SK-N-SH (cell line): Measurements from ENCODE around the gene PLIN4. TPM values are rescaled to one million over a fixed set of nuclear protein-coding genes. Genes with fewer than 3 reads are reported as not detected.

ENCODE experiments used
- CTCF ChIA-PET: fragments of 300-600, 350-600 bp; formaldehyde crosslinking; extraction: SDS; loops from one replicate; lab custom pipeline; 2021; lab: Yijun Ruan, JAX
- POLR2A ChIA-PET: fragments of 350-600 bp; sonication (Branson Sonifier 250); formaldehyde crosslinking; extraction: SDS; loops from one replicate; lab custom pipeline; 2020; ENCODE audit warnings: antibody characterized with exemption, inconsistent platforms; lab: Yijun Ruan, JAX
- DNase-seq: peaks from one replicate; pipeline ENCODE4 v3.0.0; 2012
- H2AFZ ChIP-seq: fragments of 200-600 bp; sonication (generic); 2 replicates; pipeline ENCODE4 v1.8.1; 2016; ENCODE audit warnings: antibody characterized with exemption, mild to moderate bottlenecking, low read depth
- H3F3A ChIP-seq: fragments of 200-600 bp; sonication (generic); replicated peaks from 2 replicates; pipeline ENCODE3; 2016; ENCODE audit warnings: antibody characterized with exemption, mild to moderate bottlenecking; ENCODE audit not compliant: insufficient read depth
- H3K27ac ChIP-seq, 2 experiments: fragments of 200-500 bp in 1 of 2; fragments of 200-600 bp in 1 of 2; sonication (Bioruptor generic) in 1 of 2; sonication (generic), shearing (Covaris generic) in 1 of 2; 2 replicates each; pipeline versions ENCODE4 v1.5.1 to v1.6.1; 2014 to 2016; ENCODE audit warnings: low read depth in 2 of 2, inconsistent platforms in 1 of 2, low read length in 1 of 2, mild to moderate bottlenecking in 1 of 2, mixed read lengths in 1 of 2
- H3K27me3 ChIP-seq: fragments of 200-600 bp; sonication (generic), shearing (Covaris generic); 2 replicates; pipeline ENCODE4 v1.6.1; 2016; ENCODE audit warnings: mixed run types; ENCODE audit not compliant: insufficient read depth
- H3K36me3 ChIP-seq, 2 experiments: fragments of 200-500 bp in 1 of 2; fragments of 200-600 bp in 1 of 2; sonication (Bioruptor generic) in 1 of 2; sonication (generic) in 1 of 2; replicated peaks in 1 of 2; 2 replicates each; pipeline versions ENCODE3 to v1.5.1; 2014 to 2016; ENCODE audit warnings: low read length in 1 of 2, mild to moderate bottlenecking in 1 of 2; ENCODE audit not compliant: insufficient read depth in 2 of 2, control insufficient read depth in 1 of 2
- H3K4me1 ChIP-seq, 2 experiments: fragments of 200-500 bp in 1 of 2; fragments of 200-600 bp in 1 of 2; sonication (Bioruptor generic) in 1 of 2; sonication (generic), shearing (Covaris generic) in 1 of 2; 2 replicates each; pipeline versions ENCODE4 v1.5.1 to v1.6.1; 2014 to 2016; ENCODE audit warnings: low read depth in 1 of 2, low read length in 1 of 2, mixed run types in 1 of 2; ENCODE audit not compliant: insufficient read depth in 2 of 2, control insufficient read depth in 1 of 2
- H3K4me2 ChIP-seq: fragments of 200-600 bp; sonication (generic), shearing (Covaris generic); 2 replicates; pipeline ENCODE4 v1.6.1; 2017; ENCODE audit warnings: mixed run types
- H3K4me3 ChIP-seq, 2 experiments: fragments of 200-500 bp in 1 of 2; fragments of 200-600 bp in 1 of 2; sonication (Bioruptor generic) in 1 of 2; sonication (generic), shearing (Covaris generic) in 1 of 2; 2 replicates each; pipeline versions ENCODE4 v1.5.1 to v1.8.1; 2014 to 2016; ENCODE audit warnings: low read depth in 2 of 2, inconsistent platforms in 1 of 2, low read length in 1 of 2, mild to moderate bottlenecking in 1 of 2, mixed read lengths in 1 of 2, moderate library complexity in 1 of 2
- H3K79me2 ChIP-seq: fragments of 200-600 bp; sonication (generic); 2 replicates; pipeline ENCODE4 v1.8.1; 2017; ENCODE audit warnings: mild to moderate bottlenecking; ENCODE audit not compliant: insufficient read depth
- H3K9ac ChIP-seq: fragments of 200-600 bp; sonication (generic); 2 replicates; pipeline ENCODE4 v1.6.1; 2017; ENCODE audit warnings: mixed run types
- H3K9me2 ChIP-seq: fragments of 200-600 bp; sonication (generic); 2 replicates; pipeline ENCODE4 v1.6.1; 2017; ENCODE audit warnings: mixed run types
- H3K9me3 ChIP-seq: fragments of 200-600 bp; sonication (generic); 2 replicates; pipeline ENCODE4 v1.6.1; 2017; ENCODE audit warnings: mixed run types, mild to moderate bottlenecking, moderate library complexity
- H4K20me1 ChIP-seq: fragments of 200-600 bp; sonication (generic); 2 replicates; pipeline ENCODE4 v1.6.1; 2017; ENCODE audit warnings: mild to moderate bottlenecking, mixed run types; ENCODE audit not compliant: insufficient read depth
- CHD2 ChIP-seq: fragments of 150-350 bp; IDR thresholded peaks from 2 replicates; pipeline ENCODE4 v1.6.1; 2018; ENCODE audit warnings: low read length; ENCODE audit not compliant: partially characterized antibody
- EP300 ChIP-seq, 2 experiments: IDR thresholded peaks; 2 replicates each; pipeline versions ENCODE4 v1.4.0 to v1.6.1; 2012; ENCODE audit warnings: borderline replicate concordance in 1 of 2, low read depth in 1 of 2, low read length in 1 of 2
- EZH2phosphoT487 ChIP-seq: fragments of 200-600 bp; sonication (generic); IDR thresholded peaks from 2 replicates; pipeline ENCODE4 v1.6.1; 2017; ENCODE audit warnings: low read depth, mixed run types, mild to moderate bottlenecking, antibody characterized with exemption, moderate library complexity, borderline replicate concordance
- FOSL2 ChIP-seq: IDR thresholded peaks from 2 replicates; pipeline ENCODE4 v1.4.0; 2012; ENCODE audit warnings: low read depth, mild to moderate bottlenecking, moderate library complexity, borderline replicate concordance
- GATA2 ChIP-seq: sonication (generic); formaldehyde crosslinking; IDR thresholded peaks from 2 replicates; pipeline ENCODE4 v1.5.0; 2020; ENCODE audit warnings: mild to moderate bottlenecking, missing genetic modification reagents
- PBX3 ChIP-seq: IDR thresholded peaks from 2 replicates; pipeline ENCODE4; 2012
- RFX5 ChIP-seq: IDR thresholded peaks from 2 replicates; pipeline ENCODE4 v1.6.1; 2012; ENCODE audit warnings: mild to moderate bottlenecking, improper control_type of control experiment, low read length
- SIN3A ChIP-seq: IDR thresholded peaks from 2 replicates; pipeline ENCODE4 v1.6.1; 2012; ENCODE audit warnings: low read depth, mild to moderate bottlenecking, low read length, moderate library complexity, borderline replicate concordance
- TAF1 ChIP-seq: IDR thresholded peaks from 2 replicates; pipeline ENCODE4 v1.6.1; 2012; ENCODE audit warnings: low read depth, mild to moderate bottlenecking, low read length, moderate library complexity, borderline replicate concordance
- USF1 ChIP-seq: IDR thresholded peaks from 2 replicates; pipeline ENCODE4 v1.4.0; 2012; ENCODE audit warnings: low read depth, borderline replicate concordance
- YY1 ChIP-seq: IDR thresholded peaks from 2 replicates; pipeline ENCODE4 v1.4.0; 2012; ENCODE audit warnings: low read depth, mild to moderate bottlenecking
- WGBS: methylation state at CpG from one replicate; pipeline ENCODE4 v1.1.6; 2017; ENCODE audit warnings: low lambda C conversion rate; 5-methylcytosine and 5-hydroxymethylcytosine counted together
- polyA plus RNA-seq, 3 experiments: library from polyadenylated mRNA; depleted of rRNA; stranded (reverse); fragments of >200 nt; gene quantifications; 2 replicates each; pipeline ENCODE4 v1.2.3, GENCODE V29; 2012
- TF ChIP-seq, protein P1 (sequence below): fragments of 200-600 bp; sonication (generic); IDR thresholded peaks from 2 replicates; pipeline ENCODE4 v1.6.1; 2017; ENCODE audit warnings: antibody characterized with exemption, mild to moderate bottlenecking, moderate library complexity
- TF ChIP-seq, protein P2 (sequence below): IDR thresholded peaks from 2 replicates; pipeline ENCODE4 v1.4.0; 2012; ENCODE audit warnings: low read depth
- TF ChIP-seq, protein P3 (sequence below): IDR thresholded peaks from 2 replicates; pipeline ENCODE4 v1.4.0; 2012; ENCODE audit warnings: low read depth, borderline replicate concordance

PLIN4 gene
- polyA plus RNA-seq, 1 of the 3 experiments (the other 2 are of a cell fraction) = 0.07 TPM

DNA sequence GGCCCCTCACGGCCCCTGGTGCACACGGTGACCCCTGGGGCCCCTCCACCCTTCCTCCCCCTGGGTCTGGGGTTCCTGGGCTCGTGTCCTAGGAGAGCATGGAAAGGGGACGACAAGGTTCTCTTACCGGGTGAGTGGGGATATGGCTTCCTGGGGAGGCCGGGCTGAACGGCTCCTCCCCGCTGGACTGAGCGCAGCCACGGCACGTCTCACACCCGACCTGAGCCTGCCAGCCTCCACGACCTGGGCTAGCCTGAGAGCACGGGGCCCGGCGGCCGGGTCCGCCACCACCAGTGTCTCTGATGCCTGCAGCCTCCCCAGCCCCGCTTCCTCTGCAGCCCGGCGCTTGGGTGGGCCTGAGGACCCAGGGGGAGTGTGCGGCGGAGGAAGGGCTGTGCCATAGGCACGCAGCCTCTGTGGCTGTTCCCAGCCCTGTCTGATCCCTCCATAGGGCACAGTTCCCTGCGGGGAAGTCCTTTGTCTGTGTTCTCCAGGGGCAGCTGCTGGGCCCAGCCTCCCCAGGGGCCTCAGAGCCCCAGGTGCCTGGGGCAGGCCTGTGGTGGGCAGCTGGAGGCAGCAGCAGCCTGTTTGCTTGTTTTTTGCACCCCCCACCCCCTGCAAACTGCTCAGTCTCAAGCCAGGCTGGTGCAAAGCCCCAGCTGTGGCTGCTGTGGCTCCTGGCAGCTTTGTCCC is 15.0 kb downstream of the PLIN4 start:
- Histone ChIP-seq H3K27me3 (no peaks in the 10 kb centered on the region), H3K27ac (no peak overlapping the region), H3K9ac (no peak overlapping the region), H3K9me3 (no peaks in the 10 kb centered on the region), H2AFZ (no peak overlapping the region), H4K20me1 (no peaks in the 10 kb centered on the region), H3F3A (peaks cover 3% of the 10 kb centered on the region), H3K4me3 (no peak overlapping the region), H3K4me1 (0 out of 4 replicates have a peak, but pooled peaks cover 0 to 7% of the 10 kb centered on the region in 2 experiments), H3K79me2 (no peaks in the 10 kb centered on the region), H3K4me2 (no peak overlapping the region), H3K9me2 (no peaks in the 10 kb centered on the region), H3K36me3 (peaks cover 0 to 44% of the 10 kb centered on the region in 2 experiments)
- ChIA-PET CTCF (interaction anchor here (4.1 kb wide), 1 partner anchor 21 kb away, joined by 24 read pairs; no protein-coding TSS in a partner anchor), POLR2A (interaction anchor here (1.2 kb wide), 1 partner anchor 29 kb away, joined by 4 read pairs; no protein-coding TSS in a partner anchor)
- DNase-seq = no peak
- TF ChIP-seq USF1 (no peak), RFX5 (no peak), EP300 (IDR thresholded peaks at IDR 0.05; ENCODE audit: borderline replicate concordance in 1 of 2, low read depth in 1 of 2, low read length in 1 of 2) (no peak), SIN3A (no peak), GATA2 (CRISPR knock-in tag) (no peak), EZH2phosphoT487 (no peak), FOSL2 (no peak), PBX3 (no peak), YY1 (no peak), CHD2 (no peak), TAF1 (no peak)
- TF ChIP-seq, protein P1, sequence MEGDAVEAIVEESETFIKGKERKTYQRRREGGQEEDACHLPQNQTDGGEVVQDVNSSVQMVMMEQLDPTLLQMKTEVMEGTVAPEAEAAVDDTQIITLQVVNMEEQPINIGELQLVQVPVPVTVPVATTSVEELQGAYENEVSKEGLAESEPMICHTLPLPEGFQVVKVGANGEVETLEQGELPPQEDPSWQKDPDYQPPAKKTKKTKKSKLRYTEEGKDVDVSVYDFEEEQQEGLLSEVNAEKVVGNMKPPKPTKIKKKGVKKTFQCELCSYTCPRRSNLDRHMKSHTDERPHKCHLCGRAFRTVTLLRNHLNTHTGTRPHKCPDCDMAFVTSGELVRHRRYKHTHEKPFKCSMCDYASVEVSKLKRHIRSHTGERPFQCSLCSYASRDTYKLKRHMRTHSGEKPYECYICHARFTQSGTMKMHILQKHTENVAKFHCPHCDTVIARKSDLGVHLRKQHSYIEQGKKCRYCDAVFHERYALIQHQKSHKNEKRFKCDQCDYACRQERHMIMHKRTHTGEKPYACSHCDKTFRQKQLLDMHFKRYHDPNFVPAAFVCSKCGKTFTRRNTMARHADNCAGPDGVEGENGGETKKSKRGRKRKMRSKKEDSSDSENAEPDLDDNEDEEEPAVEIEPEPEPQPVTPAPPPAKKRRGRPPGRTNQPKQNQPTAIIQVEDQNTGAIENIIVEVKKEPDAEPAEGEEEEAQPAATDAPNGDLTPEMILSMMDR = no peak
- TF ChIP-seq, protein P2, sequence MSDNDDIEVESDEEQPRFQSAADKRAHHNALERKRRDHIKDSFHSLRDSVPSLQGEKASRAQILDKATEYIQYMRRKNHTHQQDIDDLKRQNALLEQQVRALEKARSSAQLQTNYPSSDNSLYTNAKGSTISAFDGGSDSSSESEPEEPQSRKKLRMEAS = no peak
- TF ChIP-seq, protein P3, sequence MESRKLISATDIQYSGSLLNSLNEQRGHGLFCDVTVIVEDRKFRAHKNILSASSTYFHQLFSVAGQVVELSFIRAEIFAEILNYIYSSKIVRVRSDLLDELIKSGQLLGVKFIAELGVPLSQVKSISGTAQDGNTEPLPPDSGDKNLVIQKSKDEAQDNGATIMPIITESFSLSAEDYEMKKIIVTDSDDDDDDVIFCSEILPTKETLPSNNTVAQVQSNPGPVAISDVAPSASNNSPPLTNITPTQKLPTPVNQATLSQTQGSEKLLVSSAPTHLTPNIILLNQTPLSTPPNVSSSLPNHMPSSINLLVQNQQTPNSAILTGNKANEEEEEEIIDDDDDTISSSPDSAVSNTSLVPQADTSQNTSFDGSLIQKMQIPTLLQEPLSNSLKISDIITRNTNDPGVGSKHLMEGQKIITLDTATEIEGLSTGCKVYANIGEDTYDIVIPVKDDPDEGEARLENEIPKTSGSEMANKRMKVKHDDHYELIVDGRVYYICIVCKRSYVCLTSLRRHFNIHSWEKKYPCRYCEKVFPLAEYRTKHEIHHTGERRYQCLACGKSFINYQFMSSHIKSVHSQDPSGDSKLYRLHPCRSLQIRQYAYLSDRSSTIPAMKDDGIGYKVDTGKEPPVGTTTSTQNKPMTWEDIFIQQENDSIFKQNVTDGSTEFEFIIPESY = no peak
- 89% methylated on average over 17 of the region's 25 CpGs for WGBS
